ENCODE results near the gene ZBTB6.
A peak's percentile ranks its signal among the peaks of the same experiment; 100 is the strongest.

DNA sequence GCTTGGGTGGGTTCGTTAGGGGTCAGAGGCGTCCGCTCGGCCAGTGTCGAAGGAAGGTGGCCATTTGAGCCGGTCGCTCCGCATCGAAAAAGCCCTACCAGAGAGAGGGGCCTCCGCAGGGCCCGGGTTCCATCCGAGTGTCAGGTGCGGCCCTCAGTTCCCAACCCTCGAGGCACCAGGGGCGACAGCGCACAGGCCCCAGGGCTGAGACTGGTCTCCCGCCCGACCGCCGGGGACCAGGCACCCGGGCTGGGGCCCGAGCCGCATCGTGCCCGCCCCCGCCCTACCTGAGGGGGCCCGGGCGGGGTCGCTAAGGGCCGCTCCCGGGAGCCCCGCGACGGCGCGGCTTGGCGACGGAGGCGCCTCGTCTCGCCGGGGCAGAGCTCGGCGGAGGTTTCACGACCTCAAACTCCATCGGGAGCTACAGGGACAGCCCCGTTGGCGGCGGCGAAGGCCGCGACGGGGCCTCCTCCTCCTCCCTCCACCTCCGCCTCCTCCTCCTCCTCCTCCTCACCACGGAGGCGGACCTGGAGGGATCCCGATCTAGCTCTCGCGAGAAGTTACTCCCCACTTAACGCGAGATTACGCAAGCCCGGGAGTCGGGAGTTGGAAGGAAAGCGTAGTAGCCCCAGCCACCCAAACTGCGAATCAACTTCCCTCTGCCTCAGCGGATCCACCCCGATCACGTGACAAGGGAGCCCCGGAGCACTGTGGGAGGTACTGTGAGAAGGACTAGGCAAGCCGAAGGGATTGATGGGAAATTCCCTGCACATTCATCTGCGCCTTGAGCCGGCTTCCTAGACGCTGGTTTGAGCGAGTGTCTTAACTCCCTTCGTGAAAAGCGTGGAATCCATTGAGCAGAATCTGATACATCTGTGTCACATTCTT is 8.1 kb downstream of the ZBTB6 start, which contains the start of gene RC3H2:
- no peak for TF ChIP-seq CTCF (IDR thresholded peaks at IDR 0.05)
- TF ChIP-seq POLR2A (IDR thresholded peaks at IDR 0.05; ENCODE audit: low read depth) = peak; percentile 97
- TF ChIP-seq POLR2AphosphoS5 (IDR thresholded peaks at IDR 0.05) = peak; percentile 97 to 99
- TF ChIP-seq EP300 (IDR thresholded peaks at IDR 0.05) = no peak

Data from esophagus muscularis mucosa (tissue), 4 donors.